Iris pigment epithelial cell (primary cell): ENCODE data around the gene PDE4B.
A peak's percentile ranks its signal among the peaks of the same experiment; 100 is the strongest.
"Not testable (repeated sequence)": the region's sequence is repeated elsewhere in the genome, so short reads cannot be mapped to it uniquely, and the experiment has no call there.

Experiments used
- DNase-seq: peaks from one replicate; pipeline ENCODE4 v3.0.0-alpha.2; 2011; ENCODE audit warnings: low read depth

The PDE4B gene

DNA sequence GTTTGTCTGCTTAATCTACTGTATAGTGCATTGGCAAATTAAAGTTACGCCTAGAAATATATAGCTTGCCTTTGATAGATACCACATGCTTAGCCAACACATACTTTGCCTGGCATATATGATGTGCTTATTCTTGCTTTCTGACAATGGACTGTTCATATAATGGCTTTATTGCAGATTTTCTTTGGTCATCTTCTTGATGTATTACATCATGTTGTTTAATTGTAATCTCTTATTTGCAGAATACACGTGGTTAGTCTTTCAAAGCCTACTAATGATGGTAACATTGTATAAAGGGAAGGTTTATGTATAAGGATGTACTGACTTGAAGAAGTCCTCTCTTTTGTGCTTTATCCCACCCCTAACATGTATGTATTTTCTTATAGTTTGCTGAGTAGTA lies 201.5 kb downstream of the PDE4B start:
- no peak for DNase-seq

DNA sequence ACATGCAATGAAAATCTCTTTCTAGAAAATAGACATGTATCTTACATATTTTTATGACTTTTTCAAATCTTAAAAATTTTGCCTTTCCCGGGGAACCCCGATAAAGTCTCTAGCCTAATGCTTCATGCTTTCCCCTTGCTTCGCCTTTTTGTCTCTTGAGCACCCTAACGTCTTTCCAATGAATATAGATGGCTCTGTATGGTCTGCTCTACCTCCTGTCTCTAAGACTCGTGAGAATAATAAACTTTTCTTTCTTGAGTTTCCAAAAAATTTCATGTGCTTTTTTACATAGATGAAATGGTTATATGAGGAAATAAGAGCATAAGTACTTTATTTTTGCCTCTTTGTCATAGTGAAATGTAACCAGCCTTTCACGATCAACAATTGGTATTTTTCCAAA lies 202.6 kb downstream of the PDE4B start:
- no peak for DNase-seq

DNA sequence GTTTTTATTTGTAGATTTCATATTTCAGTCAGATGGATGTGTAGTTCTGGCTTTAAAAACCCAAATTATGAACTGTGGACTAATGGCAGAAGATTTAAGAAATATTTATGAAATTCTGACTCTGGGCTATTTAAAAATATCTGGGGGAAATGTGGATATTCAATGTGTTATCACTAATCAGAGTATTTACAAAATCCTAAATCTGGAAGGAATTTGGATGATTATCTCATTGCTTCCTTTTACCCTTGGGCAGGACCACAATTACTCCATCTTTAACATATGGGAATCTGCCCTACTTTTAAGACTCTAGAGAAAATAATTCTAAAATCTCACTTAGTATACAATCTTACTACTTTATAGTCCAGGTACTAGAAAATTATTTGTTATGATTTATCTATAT lies 203.2 kb downstream of the PDE4B start:
- DNase-seq, result no peak

DNA sequence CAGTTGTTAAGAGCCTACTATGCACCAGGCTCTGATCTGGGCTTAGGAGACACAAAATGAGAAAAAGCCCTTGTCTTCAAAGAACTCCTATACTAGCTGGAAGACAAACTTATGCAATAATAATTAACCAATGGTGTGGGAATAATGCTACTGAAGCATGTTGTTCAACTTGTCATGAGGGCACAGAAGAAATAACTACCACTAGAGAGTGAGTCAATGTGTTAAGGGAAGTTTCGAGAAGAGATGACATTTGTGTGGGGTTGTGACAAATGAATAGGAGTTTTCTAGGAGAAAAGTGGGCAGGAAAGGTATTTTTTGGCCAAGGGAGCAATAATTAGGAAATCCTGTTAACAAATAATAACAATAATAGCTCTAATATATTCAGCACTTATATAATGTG lies 205.0 kb downstream of the PDE4B start:
- DNase-seq, result no peak

DNA sequence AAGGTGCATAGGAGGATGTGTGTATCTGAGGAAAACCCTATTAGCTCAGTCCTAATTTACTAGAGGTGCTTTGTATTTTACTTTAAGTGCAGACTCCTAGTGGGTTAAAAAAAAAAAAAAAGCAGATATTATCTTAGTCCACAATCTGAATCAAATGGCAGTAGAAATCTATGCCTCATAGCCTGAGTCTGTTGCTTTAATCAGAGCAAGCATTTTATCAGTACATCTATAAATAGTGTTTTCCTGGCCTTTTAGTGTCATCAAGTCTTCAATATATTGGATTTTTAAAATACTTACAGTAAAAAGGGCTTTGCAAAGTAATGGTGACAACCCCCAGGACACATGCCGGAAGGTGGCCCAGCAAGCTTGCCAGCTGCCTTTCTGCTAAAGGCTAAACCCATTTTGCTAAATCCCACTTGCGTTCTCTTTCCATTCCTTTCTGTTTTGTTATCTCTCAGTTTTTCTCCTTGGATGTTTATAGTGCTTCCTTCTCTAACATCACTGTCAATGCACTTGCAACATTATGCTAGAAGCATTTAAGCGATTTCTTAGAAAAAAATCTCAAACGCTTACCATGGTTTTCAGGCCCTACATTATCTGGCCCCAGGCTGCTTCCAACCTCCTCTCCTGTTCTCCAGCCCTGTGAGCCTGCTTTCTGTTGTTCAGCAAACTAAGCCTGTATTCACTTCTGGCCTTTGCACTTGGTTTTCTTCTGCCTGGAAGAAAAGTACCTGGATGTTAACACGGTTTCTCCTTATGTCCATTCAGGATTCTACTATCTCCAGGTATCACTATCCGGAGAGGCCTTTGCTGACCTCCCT lies 206.3 kb downstream of the PDE4B start:
- DNase-seq, result no peak

DNA sequence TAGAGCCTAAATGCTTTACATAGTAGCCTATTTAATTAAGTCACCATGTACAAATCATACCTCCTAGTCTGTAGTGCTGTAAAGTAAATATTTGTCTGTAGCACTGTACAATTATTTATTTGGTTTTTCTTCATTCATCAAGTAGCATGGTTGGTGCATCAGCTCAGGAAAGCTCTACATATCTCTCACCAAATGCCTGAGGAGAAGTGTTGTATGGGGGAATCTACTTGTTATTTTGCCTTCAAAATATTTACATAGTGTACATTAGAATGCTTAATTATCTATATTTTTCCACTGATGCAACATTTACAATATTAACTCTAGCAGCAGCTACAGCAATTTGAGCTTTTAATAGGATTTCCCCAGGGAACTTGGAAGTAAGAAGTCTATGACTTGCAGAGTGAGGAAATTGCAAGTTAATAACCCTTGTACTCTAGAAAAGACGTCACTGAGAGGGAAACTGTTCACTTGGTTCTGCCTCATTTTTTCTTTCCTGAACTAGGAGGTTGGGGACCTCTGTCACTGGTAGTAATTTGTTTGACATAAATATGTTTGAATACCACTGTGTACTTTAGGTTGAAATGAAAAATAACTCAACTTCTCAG lies 207.4 kb downstream of the PDE4B start:
- DNase-seq, result no peak

DNA sequence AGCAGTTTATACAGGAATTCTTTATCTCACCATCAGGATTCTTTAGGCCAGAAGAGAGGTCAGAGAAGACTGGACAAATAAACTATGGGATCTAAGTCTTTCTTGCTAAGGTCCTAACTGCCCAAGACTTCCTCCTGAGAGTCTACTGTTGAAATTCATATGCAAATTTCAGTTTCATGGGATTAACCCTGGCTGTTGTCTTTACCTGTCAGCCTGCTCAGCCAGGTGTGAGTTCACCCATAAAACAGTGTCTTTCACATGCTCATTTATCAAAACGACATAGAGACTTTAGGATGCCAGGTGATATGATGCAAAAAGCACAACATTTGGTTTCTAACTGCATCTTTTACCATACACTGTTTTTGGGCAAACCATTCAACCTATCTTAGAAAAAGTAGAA lies 211.0 kb downstream of the PDE4B start:
- no peak for DNase-seq

DNA sequence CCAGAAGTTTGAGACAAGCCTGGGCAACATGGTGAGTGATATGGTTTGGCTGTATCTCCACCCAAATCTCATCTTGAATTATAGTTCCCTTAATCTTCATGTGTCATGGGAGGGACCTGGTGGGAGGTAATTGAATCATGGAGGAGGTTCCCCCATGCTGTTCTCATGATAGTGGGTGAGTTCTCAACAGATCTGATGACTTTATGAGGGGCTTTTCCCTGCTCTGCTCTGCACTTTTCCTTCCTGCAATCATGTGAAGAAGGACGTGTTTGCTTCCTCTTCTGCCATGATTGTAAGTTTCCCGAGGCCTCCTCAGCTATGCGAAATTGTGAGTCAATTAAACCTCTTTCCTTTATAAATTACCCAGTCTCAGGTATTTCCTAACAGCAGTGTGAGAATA lies 213.8 kb downstream of the PDE4B start:
- not testable (repeated sequence) for DNase-seq

DNA sequence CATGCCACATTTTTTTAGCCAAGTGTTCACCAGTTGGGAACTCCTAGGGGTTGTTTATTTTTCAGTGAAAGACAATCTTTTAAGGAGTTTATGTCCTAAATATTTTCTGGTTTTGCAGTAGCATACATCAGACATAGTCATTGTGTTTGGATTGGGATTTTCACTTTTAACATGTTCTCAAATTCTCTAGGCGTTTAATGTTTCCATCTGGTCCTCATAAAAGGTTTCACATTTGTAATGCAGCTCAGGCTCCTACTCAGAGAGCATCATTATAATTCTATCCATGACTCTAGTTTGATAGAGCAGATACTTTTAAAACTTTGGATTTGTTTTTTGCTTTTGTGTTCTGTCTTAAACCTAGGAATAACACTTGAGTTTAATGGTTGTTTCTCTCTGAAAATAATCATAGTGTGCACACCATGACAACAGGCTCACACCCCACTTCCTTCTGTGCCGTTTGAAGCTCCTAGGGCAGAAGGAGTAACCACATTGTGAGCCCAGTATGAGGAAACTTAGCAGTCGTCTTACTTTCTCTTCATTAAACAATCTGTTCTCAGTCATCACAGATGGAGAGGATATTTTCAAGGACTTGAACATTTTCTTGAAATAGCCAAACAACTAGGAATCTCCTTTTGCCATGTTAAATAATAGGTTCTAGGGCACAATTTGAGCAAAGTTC lies 219.6 kb downstream of the PDE4B start:
- no peak for DNase-seq

DNA sequence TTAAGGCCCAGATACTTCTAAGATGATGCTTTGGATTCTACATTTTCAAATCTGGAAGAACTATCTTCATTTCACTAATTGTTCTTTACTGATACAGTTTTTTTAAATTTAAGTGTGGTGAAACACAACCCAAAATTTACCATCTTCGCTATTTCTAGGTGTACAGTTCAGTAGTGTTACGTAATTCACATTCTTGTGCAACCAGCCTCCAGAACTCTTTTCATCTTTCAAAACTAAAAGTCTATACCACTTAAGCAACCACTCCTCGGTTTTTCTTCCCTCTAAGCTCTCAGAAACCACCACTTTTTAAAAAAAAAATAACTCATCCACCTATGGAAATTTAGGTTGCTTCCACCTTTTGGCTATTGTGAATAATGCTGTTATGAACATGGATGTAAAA lies 220.7 kb downstream of the PDE4B start:
- no peak for DNase-seq

DNA sequence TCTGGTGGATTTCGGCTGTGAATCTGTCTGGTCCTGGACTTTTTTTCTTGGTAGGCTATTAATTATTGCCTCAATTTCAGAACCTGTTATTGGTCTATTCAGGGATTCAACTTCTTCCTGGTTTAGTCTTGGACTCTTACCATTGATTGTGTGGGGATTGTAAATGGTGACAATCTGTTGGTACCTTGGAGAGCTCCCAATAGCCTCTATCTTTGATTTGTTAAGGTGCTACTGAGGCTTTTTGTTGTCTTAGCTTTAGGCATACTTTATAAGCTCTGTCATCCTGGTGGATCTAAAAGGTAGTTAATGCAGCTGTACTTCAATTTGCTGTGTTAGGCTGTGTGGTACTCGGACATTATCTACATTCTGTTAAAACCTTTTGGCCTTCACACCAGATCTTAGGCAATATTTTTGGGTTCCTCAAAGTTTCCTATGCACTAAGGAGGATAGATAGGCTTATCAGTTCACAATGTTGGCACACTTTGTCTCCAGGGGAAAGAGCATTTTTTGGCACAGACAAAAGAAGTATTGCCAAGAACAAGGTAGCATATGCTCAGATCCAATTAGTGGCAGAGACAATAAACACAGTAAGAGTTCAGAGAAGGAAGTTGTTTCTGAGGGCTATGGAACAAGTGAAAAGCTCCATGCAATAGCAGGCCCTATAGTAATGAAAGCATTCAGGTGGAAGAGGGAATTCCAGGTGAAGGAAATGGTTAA lies 230.4 kb downstream of the PDE4B start:
- peak; percentile 1 for DNase-seq

DNA sequence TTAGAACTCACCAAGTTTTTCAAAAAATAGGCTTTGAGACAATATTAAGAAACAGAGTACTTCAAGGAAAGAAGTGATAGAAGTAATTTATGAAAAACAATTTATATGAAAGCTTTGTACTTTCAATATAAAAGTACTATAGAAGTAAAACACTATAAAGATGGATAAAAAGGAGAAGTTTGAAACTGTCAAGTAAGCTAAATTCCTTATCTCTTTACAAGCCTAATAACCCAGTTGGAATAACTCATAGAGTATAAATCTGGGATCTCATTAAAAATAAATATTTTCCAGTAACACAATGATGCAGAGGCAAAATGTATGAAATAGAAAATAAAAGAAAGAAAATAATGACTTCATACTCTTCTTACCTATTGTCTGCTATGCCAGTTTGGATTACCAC lies 232.5 kb downstream of the PDE4B start:
- DNase-seq, result no peak

DNA sequence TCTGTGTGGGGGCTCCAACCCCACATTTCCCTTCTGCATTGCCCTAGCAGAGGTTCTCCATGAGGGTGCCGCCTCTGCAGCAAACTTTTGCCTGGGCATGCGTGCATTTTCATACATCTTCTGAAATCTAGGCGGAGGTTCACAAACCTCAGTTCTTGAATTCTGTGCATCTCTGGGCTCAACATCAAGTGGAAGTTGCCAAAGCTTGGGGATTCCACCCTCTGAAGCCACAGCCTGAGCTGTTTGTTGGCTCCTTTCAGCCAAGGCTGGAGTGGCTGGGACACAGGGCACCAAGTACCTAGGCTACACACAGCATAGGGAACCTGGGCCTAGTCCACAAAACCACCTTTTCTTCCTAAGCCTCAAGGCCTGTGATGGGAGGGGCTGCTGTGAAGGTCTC lies 235.3 kb downstream of the PDE4B start:
- DNase-seq, result no peak

DNA sequence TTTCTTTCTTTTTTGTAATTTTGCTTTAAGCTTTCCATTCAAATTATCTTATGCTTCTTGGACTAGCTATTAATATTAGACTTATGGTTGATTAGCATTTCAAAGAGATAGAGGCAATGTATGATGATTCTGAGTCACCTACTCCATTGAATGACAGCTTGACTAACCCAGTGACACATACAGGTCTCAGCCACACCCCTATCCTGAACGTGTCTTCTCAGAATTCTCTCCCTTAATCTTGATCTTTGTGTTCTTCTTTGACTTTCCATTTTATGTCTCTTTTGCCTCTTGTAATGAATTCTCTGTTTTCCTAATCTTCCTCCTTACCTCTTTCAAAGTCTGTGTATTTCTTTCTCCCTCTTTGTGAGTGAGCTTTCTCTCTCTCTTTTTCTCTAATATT lies 241.1 kb downstream of the PDE4B start:
- DNase-seq, result no peak

DNA sequence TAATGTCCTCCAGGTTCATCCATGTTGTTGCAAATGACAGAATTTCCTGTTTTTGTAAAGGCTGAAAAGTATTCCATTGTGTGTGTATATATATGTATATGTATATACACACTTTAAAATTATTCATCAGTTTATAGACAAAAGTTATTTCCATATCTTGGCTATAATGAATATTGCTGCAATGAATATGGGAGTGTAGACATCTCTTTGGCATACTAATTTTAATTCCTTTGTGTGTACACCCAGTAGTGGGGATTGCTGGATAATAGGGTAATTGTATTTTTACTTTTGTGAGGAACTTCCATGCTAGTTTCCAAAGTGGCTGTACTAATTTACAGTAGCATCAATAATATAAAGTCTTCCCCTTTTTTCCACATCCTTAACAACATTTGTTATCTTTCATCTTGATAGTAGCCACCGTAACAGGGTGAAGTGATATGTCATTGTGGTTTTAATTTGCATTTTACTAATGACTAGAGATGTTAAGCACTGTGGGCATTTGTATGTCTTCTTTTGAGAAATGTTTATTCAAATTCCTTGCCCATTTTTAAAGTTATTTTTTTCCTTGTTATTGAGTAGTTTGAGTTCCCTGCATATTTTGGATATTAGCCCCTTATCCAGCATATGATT lies 243.0 kb downstream of the PDE4B start:
- DNase-seq, result no peak

DNA sequence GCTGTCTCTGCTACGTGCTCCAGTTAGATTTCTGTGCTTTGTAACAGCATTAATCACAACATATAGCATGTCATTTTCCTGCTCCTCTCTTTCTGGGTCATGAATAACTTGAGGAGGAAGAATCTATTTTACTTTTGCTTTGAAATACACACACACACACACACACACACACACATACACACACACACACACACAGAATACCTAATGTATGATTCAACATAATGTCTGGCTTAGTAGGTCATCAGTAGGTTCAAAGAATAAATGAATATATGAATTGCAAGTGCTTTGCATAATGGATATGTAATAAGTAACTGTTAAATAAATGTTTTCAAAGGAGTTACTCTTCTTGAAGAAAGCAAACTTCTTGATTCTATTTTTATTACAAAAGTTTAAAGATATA lies 249.0 kb downstream of the PDE4B start:
- no peak for DNase-seq

DNA sequence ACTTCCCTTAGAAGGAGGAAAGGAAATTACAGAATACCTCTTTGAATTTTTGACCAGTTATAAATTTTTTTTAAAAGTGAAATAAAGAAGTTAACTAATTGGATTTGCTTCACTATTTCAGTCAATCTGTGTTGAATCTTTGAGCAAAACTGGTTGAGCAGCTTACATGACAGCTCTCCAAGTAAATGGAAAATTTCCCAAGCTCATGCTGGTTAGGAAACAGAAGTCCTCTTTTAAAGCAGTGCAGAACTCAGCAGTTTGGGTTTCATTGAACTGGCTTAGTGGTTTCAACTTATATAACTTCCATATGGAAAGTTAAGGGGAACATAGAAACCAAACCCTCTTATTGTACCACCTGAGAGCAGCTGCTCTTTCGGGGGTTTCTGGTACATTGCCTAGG lies 250.5 kb downstream of the PDE4B start:
- no peak for DNase-seq

DNA sequence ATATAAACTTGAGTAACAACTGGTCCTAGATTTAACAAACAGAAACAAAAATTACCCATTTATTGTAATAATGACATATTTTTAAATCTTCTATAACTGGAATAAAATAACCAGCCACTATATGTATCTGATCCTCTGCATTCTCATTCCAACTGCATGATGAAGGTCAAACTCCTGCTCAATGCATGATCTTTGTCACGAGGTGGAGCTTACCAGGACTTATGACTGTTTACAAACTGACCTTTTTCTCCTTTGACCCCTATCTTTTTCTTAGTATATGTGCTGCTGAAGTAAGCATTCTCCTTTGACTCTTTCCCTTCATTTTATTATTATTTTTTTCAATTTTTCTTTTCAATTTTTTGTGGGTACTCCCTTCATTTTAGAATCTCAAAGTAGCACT lies 252.2 kb downstream of the PDE4B start:
- no peak for DNase-seq

DNA sequence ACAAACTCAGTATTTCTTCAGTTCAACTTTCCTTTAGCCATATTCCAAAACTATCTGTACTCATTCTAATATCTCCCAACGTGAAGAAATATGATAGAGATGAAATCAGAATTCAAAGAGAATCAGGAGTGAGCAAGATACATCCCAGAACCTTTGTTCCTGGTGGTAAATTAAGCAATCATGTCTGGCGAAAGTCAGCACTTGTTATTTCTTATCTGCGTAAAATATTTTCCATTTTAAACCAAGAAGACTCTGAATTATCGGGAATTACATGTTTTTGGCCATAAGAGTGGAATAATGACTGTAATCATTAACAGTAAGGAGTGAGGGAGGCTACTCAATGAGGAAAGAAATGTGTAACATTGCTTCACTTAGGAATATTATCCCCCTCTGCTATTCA lies 253.7 kb downstream of the PDE4B start:
- no peak for DNase-seq

DNA sequence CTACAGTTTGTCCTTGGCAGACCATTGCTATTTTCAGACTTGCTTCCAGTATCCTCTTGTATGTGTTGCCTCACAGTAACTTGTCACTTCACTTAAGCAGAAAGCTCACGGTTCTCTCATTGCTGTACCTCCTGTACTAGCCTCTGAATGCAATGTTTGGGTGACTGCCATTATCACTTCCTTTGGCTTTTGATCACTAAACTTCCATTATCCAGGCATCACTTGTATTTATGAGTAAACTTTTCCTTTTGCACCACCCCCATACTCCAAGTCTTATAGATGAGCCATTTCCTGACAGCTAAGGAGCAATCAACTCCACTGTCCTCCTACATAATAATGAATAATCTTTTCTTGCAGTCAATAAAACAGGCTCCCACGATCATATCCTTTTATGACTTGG lies 255.3 kb downstream of the PDE4B start:
- no peak for DNase-seq

DNA sequence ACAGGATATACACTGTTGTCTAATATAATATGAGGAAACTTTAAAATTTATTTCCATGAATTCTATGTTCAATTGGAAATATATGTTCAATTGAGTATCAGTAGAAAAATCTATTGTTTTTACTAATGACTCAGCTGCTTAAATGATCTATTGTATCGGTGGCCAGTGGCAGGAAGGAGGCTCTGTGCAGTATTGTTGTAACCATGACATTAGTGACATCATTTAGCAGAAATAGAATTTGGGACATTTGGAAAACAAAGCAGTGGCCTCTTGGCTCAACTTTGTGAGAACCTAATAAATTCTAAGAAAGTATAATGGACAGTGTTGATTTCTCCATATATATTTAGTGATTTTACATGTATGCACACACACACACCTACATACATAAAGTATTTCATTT lies 257.4 kb downstream of the PDE4B start:
- no peak for DNase-seq

DNA sequence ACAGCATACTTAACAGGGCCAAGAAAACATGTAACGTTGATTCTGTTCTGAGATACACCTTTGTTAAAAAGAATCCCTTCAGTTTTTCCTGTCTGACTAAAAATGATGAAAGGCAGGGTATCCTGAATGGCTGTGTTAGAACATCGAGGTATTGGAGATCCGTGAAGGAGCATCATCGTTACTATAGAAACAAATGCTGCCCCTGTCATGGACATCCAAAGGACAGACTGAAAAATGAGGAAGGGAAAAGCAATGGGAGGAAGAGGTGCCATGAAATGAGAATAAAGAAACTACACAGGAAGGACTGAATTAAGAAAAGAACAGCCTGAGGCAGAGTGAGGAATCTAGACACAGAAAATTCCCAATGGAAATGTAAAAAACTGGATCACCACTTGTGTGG lies 257.9 kb downstream of the PDE4B start:
- no peak for DNase-seq
